G401 (cell line): ENCODE measurements around the gene RFXANK. TPM values are rescaled to one million over a fixed set of nuclear protein-coding genes. Genes with fewer than 3 reads are reported as not detected.

Experiments used
- DNase-seq: peaks from one replicate; pipeline ENCODE4 v3.0.0-alpha.2; 2015; ENCODE audit warnings: low spot score
- in situ Hi-C: cut with HindIII; loops from 2 replicates; pipeline ENCODE4 v1.10.0; 2016; ENCODE audit warnings: low sequenced_read_pairs, mixed read lengths
- total RNA-seq: library from RNA; depleted of rRNA; stranded (reverse); fragments of >200 nt; shearing (Covaris generic); gene quantifications from 2 replicates; pipeline ENCODE4 v1.2.3, GENCODE V29; 2014; rRNA removed

Gene RFXANK
- total RNA-seq, 1 experiment from 2014 or later = 131 TPM

GRCh38 chr19:19224150-19224851 is 32.2 kb downstream of the RFXANK start:
- DNase-seq = no peak
- in situ Hi-C loops = no loop called here

GRCh38 chr19:19224852-19225494 is 32.9 kb downstream of the RFXANK start:
- no peak for DNase-seq
- in situ Hi-C loops = no loop called here

GRCh38 chr19:19226204-19226603 is 34.1 kb downstream of the RFXANK start:
- in situ Hi-C loops = no loop called here

GRCh38 chr19:19226663-19227062 is 34.6 kb downstream of the RFXANK start:
- in situ Hi-C loops = no loop called here
- DNase-seq = no peak

More at GRCh38 chr19:19226204-19226603, 34.1 kb downstream of the RFXANK start:
- no peak for DNase-seq

- DNase-seq = no peak
- in situ Hi-C loops = no loop called here
Measured at GRCh38 chr19:19227217-19227616, 35.2 kb downstream of the RFXANK start.

- no peak for DNase-seq
- in situ Hi-C loops = no loop called here
Measured at GRCh38 chr19:19229701-19230100, 37.6 kb downstream of the RFXANK start.

GRCh38 chr19:19230999-19231398 is 38.9 kb downstream of the RFXANK start:
- no peak for DNase-seq
- in situ Hi-C loops = no loop called here

- in situ Hi-C loops = no loop called here
- peak; percentile 58 for DNase-seq
Measured at GRCh38 chr19:19232261-19232721, 40.2 kb downstream of the RFXANK start.

GRCh38 chr19:19234220-19234816 is 42.3 kb downstream of the RFXANK start:
- in situ Hi-C loops = no loop called here
- DNase-seq = no peak

- in situ Hi-C loops = no loop called here
Measured at GRCh38 chr19:19236173-19236572, 44.1 kb downstream of the RFXANK start.

GRCh38 chr19:19238126-19238894 is 46.3 kb downstream of the RFXANK start:
- no peak for DNase-seq

More at GRCh38 chr19:19236173-19236572, 44.1 kb downstream of the RFXANK start:
- DNase-seq = no peak

GRCh38 chr19:19239675-19240074 is 47.6 kb downstream of the RFXANK start:
- no peak for DNase-seq
- in situ Hi-C loops = no loop called here

More at GRCh38 chr19:19238126-19238894, 46.3 kb downstream of the RFXANK start:
- in situ Hi-C loops = no loop called here

GRCh38 chr19:19240476-19240875 is 48.4 kb downstream of the RFXANK start:
- in situ Hi-C loops = no loop called here
- DNase-seq = no peak

- DNase-seq = no peak
- in situ Hi-C loops = loop anchor here (10.0 kb wide), 1 partner anchor 55 kb away; the partner anchor contains the start of genes BORCS8 and RFXANK
Measured at GRCh38 chr19:19250196-19250801, 58.2 kb downstream of the RFXANK start.

Other genes starting within 250 kb of the RFXANK start
- gene SUGP2, start 158.7 kb upstream of the RFXANK start, total RNA-seq = 37.5 and 62.9 TPM in 2 replicates
- 86.0 and 90.0 TPM in 2 replicates for gene ARMC6, start 158.7 kb upstream of the RFXANK start, total RNA-seq
- 2.3 and 3.0 TPM in 2 replicates for gene SLC25A42, start 128.3 kb upstream of the RFXANK start, total RNA-seq
- 58.0 and 60.2 TPM in 2 replicates for gene TMEM161A, start 53.8 kb upstream of the RFXANK start, total RNA-seq
- gene MEF2B, start 22.0 kb upstream of the RFXANK start, total RNA-seq = 2.9 TPM in 1 of 2 replicates, not detected in the other
- 21.4 and 30.2 TPM in 2 replicates for gene BORCS8, start 106 bp upstream of the RFXANK start, total RNA-seq
- 19.1 and 22.2 TPM in 2 replicates for gene NR2C2AP, start 11.2 kb downstream of the RFXANK start, total RNA-seq
- 0.37 TPM in 1 of 2 replicates, not detected in the other for gene NCAN, start 19.7 kb downstream of the RFXANK start, total RNA-seq
- 2.2 TPM in 1 of 2 replicates, not detected in the other for gene TM6SF2, start 81.0 kb downstream of the RFXANK start, total RNA-seq
- gene SUGP1, start 128.3 kb downstream of the RFXANK start, total RNA-seq = 37.2 and 65.6 TPM in 2 replicates
- gene MAU2, start 128.6 kb downstream of the RFXANK start, total RNA-seq = 18.2 and 25.5 TPM in 2 replicates
- 47.2 and 80.3 TPM in 2 replicates for gene GATAD2A, start 213.4 kb downstream of the RFXANK start, total RNA-seq